Measurements from ENCODE around the gene FOXJ3. TPM values are rescaled to one million over a fixed set of nuclear protein-coding genes. Genes with fewer than 3 reads are reported as not detected.

FOXJ3 gene
- total RNA-seq, 1 experiment from 2014 or later: 51.1 TPM

DNA sequence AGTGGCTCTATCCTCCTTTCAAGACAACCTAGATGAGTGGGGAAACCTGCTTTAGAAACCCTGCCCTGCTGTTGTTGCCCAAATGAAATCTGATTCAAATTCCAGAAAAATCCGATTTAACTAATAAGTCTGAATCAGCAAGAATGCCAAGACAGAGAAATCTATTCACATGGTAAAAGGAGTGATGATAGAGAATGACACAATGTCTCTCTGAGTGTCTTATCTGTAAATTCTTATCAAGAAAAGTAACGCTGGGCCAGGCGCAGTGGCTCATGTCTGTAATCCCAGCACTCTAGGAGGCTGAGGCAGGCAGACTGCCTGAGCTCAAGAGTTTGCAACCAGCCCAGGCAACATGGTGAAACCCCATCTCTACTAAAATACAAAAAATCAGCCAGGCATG is 156.8 kb downstream of the FOXJ3 start:
- intact Hi-C loops (cut with micrococcal nuclease): loop anchor here (10.0 kb wide), 2 partner anchors 557 to 913 kb away; no protein-coding TSS in a partner anchor
- CTCF ChIA-PET: no interaction called here
- RAD21 ChIA-PET (ENCODE audit: low non-redundant PET in 1 of 2, low total read pairs in 2 of 2, uncharacterized antibody in 2 of 2, unreplicated experiment in 2 of 2): no interaction called here
- H3K9me3 ChIP-seq (ENCODE audit: control insufficient read depth in 1 of 2, insufficient read depth in 1 of 2, low read depth in 1 of 2, low read length in 2 of 2): no peaks in the 10 kb centered on the region
- BruUV-seq (replicated peaks): no TSS peak
- H3K4me3 ChIP-seq (replicated peaks in 1 of 2; ENCODE audit: low read depth in 1 of 2, low read length in 2 of 2): no peak overlapping the region
- no peak overlapping the region for H3K4me2 ChIP-seq (ENCODE audit: low read length)
- peaks cover 0 to 10% of the 10 kb centered on the region in 2 experiments for H3K4me1 ChIP-seq (ENCODE audit: control insufficient read depth in 1 of 2, insufficient read depth in 2 of 2, low read length in 2 of 2)
- H3K27ac ChIP-seq (ENCODE audit: low read depth, low read length): no peak overlapping the region
- H3K9ac ChIP-seq (ENCODE audit: low read length): no peak overlapping the region
- no peak for TF ChIP-seq POLR2A (IDR thresholded peaks at IDR 0.05; ENCODE audit: borderline replicate concordance, extremely low read depth, insufficient read depth, insufficient read length)
- no peak for TF ChIP-seq SRF (IDR thresholded peaks at IDR 0.05; ENCODE audit: low read depth)
- TF ChIP-seq YY1 (IDR thresholded peaks at IDR 0.05; ENCODE audit: extremely low read depth, insufficient replicate concordance, low read depth, low read length): no peak
- TF ChIP-seq EZH2phosphoT487 (IDR thresholded peaks at IDR 0.05; ENCODE audit: borderline replicate concordance): no peak
- H3K36me3 ChIP-seq (ENCODE audit: control insufficient read depth in 1 of 2, insufficient read depth in 2 of 2, low read length in 2 of 2): peaks cover 0 to 10% of the 10 kb centered on the region in 2 experiments; a peak in 1 of 4 replicates
- H3K9me2 ChIP-seq (ENCODE audit: insufficient read depth): no peaks in the 10 kb centered on the region
- H4K20me1 ChIP-seq (ENCODE audit: insufficient read depth): 0 out of 2 replicates have a peak, but pooled peaks cover 5% of the 10 kb centered on the region
- no peak for DNase-seq (ENCODE audit: low read depth, low spot score)
- H2AFZ ChIP-seq (ENCODE audit: low read depth, low read length, poor library complexity, severe bottlenecking): no peak overlapping the region
- no peaks in the 10 kb centered on the region for H3K27me3 ChIP-seq (ENCODE audit: insufficient read depth, low read length)
- H3K79me2 ChIP-seq (ENCODE audit: insufficient read depth, low read length): no peaks in the 10 kb centered on the region
- ATAC-seq: no peak
- POLR2A ChIA-PET: no interaction called here

DNA sequence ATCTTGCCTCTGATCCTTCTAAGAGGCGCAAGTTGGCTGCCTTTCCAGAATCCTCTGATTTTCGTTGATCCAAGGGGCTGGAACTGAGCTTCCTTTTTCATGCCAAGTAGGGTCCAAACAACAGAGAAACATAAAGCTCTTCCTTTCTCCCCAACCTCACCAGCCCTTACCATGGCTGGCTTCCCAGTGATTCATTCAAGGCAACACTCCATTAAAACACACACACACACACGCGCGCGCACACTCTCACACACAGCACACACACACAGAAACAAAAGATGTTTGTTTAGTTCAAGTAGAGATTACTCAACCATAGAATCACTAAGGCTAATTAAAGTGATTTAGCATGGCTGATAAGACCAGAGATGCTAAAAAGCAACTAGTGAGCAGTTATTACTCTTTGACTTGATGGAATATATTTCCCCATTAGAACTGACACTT is 157.5 kb downstream of the FOXJ3 start:
- Histone ChIP-seq H3K9me3 (ENCODE audit: control insufficient read depth in 1 of 2, insufficient read depth in 1 of 2, low read depth in 1 of 2, low read length in 2 of 2) (no peaks in the 10 kb centered on the region), H3K36me3 (ENCODE audit: control insufficient read depth in 1 of 2, insufficient read depth in 2 of 2, low read length in 2 of 2) (peaks cover 0 to 10% of the 10 kb centered on the region in 2 experiments; a peak in 1 of 4 replicates), H3K9me2 (ENCODE audit: insufficient read depth) (no peaks in the 10 kb centered on the region), H3K4me2 (ENCODE audit: low read length) (no peak overlapping the region), H4K20me1 (ENCODE audit: insufficient read depth) (0 out of 2 replicates have a peak, but pooled peaks cover 5% of the 10 kb centered on the region), H3K79me2 (ENCODE audit: insufficient read depth, low read length) (no peaks in the 10 kb centered on the region), H3K4me1 (ENCODE audit: control insufficient read depth in 1 of 2, insufficient read depth in 2 of 2, low read length in 2 of 2) (peaks cover 0 to 12% of the 10 kb centered on the region in 2 experiments), H3K27ac (ENCODE audit: low read depth, low read length) (no peak overlapping the region), H2AFZ (ENCODE audit: low read depth, low read length, poor library complexity, severe bottlenecking) (no peak overlapping the region), H3K4me3 (replicated peaks in 1 of 2; ENCODE audit: low read depth in 1 of 2, low read length in 2 of 2) (no peak overlapping the region), H3K9ac (ENCODE audit: low read length) (no peak overlapping the region), H3K27me3 (ENCODE audit: insufficient read depth, low read length) (no peaks in the 10 kb centered on the region)
- no peak for DNase-seq (ENCODE audit: low read depth, low spot score)
- intact Hi-C loops (cut with micrococcal nuclease): loop anchor here (10.0 kb wide), 2 partner anchors 557 to 913 kb away; no protein-coding TSS in a partner anchor
- POLR2A ChIA-PET: no interaction called here
- ATAC-seq: no peak
- CTCF ChIA-PET: no interaction called here
- BruUV-seq (replicated peaks): no TSS peak
- RAD21 ChIA-PET (ENCODE audit: low non-redundant PET in 1 of 2, low total read pairs in 2 of 2, uncharacterized antibody in 2 of 2, unreplicated experiment in 2 of 2): no interaction called here
- TF ChIP-seq TCF7L2 (IDR thresholded peaks at IDR 0.05; ENCODE audit: borderline replicate concordance, extremely low read depth, insufficient read depth, insufficient read length) (no peak), ZNF274 (IDR thresholded peaks at IDR 0.05; ENCODE audit: low read depth, low read length) (no peak), CEBPB (IDR thresholded peaks at IDR 0.05; ENCODE audit: low read depth) (no peak), ZFX (IDR thresholded peaks at IDR 0.05) (no peak), SP1 (IDR thresholded peaks at IDR 0.05; ENCODE audit: low read depth) (no peak), YY1 (IDR thresholded peaks at IDR 0.05; ENCODE audit: extremely low read depth, insufficient replicate concordance, low read depth, low read length) (no peak)
- TF ChIP-seq, protein P1, sequence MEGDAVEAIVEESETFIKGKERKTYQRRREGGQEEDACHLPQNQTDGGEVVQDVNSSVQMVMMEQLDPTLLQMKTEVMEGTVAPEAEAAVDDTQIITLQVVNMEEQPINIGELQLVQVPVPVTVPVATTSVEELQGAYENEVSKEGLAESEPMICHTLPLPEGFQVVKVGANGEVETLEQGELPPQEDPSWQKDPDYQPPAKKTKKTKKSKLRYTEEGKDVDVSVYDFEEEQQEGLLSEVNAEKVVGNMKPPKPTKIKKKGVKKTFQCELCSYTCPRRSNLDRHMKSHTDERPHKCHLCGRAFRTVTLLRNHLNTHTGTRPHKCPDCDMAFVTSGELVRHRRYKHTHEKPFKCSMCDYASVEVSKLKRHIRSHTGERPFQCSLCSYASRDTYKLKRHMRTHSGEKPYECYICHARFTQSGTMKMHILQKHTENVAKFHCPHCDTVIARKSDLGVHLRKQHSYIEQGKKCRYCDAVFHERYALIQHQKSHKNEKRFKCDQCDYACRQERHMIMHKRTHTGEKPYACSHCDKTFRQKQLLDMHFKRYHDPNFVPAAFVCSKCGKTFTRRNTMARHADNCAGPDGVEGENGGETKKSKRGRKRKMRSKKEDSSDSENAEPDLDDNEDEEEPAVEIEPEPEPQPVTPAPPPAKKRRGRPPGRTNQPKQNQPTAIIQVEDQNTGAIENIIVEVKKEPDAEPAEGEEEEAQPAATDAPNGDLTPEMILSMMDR (IDR thresholded peaks at IDR 0.05 in 2 of 3, conservative IDR thresholded peaks at IDR 0.05 in 1 of 3; ENCODE audit: borderline replicate concordance in 1 of 3, insufficient read depth in 1 of 3, low read depth in 2 of 3, low read length in 2 of 3): no peak
- TF ChIP-seq, protein P2, sequence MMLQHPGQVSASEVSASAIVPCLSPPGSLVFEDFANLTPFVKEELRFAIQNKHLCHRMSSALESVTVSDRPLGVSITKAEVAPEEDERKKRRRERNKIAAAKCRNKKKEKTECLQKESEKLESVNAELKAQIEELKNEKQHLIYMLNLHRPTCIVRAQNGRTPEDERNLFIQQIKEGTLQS (IDR thresholded peaks at IDR 0.05): no peak
- TF ChIP-seq, protein P3, sequence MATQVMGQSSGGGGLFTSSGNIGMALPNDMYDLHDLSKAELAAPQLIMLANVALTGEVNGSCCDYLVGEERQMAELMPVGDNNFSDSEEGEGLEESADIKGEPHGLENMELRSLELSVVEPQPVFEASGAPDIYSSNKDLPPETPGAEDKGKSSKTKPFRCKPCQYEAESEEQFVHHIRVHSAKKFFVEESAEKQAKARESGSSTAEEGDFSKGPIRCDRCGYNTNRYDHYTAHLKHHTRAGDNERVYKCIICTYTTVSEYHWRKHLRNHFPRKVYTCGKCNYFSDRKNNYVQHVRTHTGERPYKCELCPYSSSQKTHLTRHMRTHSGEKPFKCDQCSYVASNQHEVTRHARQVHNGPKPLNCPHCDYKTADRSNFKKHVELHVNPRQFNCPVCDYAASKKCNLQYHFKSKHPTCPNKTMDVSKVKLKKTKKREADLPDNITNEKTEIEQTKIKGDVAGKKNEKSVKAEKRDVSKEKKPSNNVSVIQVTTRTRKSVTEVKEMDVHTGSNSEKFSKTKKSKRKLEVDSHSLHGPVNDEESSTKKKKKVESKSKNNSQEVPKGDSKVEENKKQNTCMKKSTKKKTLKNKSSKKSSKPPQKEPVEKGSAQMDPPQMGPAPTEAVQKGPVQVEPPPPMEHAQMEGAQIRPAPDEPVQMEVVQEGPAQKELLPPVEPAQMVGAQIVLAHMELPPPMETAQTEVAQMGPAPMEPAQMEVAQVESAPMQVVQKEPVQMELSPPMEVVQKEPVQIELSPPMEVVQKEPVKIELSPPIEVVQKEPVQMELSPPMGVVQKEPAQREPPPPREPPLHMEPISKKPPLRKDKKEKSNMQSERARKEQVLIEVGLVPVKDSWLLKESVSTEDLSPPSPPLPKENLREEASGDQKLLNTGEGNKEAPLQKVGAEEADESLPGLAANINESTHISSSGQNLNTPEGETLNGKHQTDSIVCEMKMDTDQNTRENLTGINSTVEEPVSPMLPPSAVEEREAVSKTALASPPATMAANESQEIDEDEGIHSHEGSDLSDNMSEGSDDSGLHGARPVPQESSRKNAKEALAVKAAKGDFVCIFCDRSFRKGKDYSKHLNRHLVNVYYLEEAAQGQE (IDR thresholded peaks at IDR 0.05; ENCODE audit: low read depth): no peak
